HUES64 (cell line): ENCODE results near the gene FBLN2.

Experiments used
- H3K27ac ChIP-seq: 2 replicates; pipeline ENCODE4 v1.7.0; 2013; ENCODE audit warnings: low read depth, low read length, inconsistent platforms
- H3K27me3 ChIP-seq: 2 replicates; pipeline ENCODE4 v1.6.1; 2013; ENCODE audit warnings: mild to moderate bottlenecking, low read length; ENCODE audit not compliant: insufficient read depth
- H3K36me3 ChIP-seq: 2 replicates; pipeline ENCODE4 v1.6.1; 2013; ENCODE audit warnings: mild to moderate bottlenecking, low read length; ENCODE audit not compliant: insufficient read depth
- H3K4me1 ChIP-seq: 2 replicates; pipeline ENCODE4 v1.6.1; 2013; ENCODE audit warnings: mild to moderate bottlenecking, low read length, moderate library complexity; ENCODE audit not compliant: insufficient read depth
- H3K4me3 ChIP-seq: 2 replicates; pipeline ENCODE4 v1.5.1; 2013; ENCODE audit warnings: mild to moderate bottlenecking, low read length, moderate library complexity
- H3K9ac ChIP-seq: 2 replicates; pipeline ENCODE4 v1.6.1; 2013; ENCODE audit warnings: mild to moderate bottlenecking, low read depth, low read length
- H3K9me3 ChIP-seq: 2 replicates; pipeline ENCODE4 v1.6.1; 2013; ENCODE audit warnings: low read depth, low read length; ENCODE audit not compliant: insufficient read depth
- WGBS: fragments of 150-250, 120-280 bp; methylation state at CpG from one replicate; pipeline ENCODE4 v1.1.7; 2013; ENCODE audit warnings: missing lambda C conversion rate; 5-methylcytosine and 5-hydroxymethylcytosine counted together

The FBLN2 gene

DNA sequence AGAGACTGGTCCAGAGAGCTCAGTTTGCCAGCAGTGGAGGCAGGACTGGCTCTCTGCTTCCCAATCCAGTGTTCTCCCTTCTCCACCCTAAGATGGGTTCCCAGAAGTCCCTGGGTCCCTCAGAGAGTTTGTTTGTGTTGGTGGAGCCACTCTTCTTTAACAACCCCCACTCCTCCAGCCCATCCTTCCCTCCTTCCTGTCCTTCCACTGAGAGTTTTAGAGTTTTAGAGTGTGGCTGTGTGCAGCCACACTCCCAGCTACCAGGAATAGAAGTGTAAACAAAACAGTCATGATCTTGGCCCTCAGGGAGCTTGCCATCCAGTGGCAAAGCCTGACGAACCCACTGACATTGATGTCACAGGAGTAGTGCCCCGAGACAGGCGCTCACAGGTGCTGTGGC lies 12.5 kb upstream of the FBLN2 start:
- Histone ChIP-seq H3K4me3 (no peak overlapping the region), H3K27ac (no peak overlapping the region), H3K36me3 (no peaks in the 10 kb centered on the region), H3K9ac (no peak overlapping the region), H3K4me1 (peaks cover 7% of the 10 kb centered on the region; the same call in 1 of the 2 replicates), H3K9me3 (no peaks in the 10 kb centered on the region), H3K27me3 (no peaks in the 10 kb centered on the region)
- 88% methylated on average over 3 of the region's 3 CpGs for WGBS

DNA sequence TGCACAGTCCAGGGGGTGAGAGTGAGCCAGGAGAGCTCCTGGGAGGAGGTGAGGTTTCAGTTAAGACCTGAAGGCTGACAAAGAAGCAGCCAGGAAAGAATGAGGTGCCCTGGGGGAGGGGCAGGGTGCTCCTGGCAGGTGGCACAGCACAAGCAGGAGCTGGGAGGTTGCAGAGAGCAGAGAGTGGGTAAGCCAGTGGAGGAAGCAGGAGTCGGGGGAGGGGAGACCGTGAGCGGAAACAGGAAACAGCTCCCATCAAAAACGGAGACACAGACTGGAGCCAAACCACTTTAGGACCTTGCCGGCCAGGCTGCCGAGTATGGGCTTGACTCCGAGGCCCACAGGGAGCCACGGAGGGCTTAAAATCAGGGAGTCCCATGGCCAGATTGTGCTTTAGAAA lies 12.1 kb upstream of the FBLN2 start:
- H3K27ac ChIP-seq, result no peak overlapping the region
- H3K9me3 ChIP-seq, result no peaks in the 10 kb centered on the region
- H3K36me3 ChIP-seq, result no peaks in the 10 kb centered on the region
- no peak overlapping the region for H3K9ac ChIP-seq
- H3K4me3 ChIP-seq, result no peak overlapping the region
- 47% methylated on average over 8 of the region's 8 CpGs for WGBS
- H3K4me1 ChIP-seq, result peaks cover 7% of the 10 kb centered on the region; the same call in 1 of the 2 replicates
- H3K27me3 ChIP-seq, result no peaks in the 10 kb centered on the region

DNA sequence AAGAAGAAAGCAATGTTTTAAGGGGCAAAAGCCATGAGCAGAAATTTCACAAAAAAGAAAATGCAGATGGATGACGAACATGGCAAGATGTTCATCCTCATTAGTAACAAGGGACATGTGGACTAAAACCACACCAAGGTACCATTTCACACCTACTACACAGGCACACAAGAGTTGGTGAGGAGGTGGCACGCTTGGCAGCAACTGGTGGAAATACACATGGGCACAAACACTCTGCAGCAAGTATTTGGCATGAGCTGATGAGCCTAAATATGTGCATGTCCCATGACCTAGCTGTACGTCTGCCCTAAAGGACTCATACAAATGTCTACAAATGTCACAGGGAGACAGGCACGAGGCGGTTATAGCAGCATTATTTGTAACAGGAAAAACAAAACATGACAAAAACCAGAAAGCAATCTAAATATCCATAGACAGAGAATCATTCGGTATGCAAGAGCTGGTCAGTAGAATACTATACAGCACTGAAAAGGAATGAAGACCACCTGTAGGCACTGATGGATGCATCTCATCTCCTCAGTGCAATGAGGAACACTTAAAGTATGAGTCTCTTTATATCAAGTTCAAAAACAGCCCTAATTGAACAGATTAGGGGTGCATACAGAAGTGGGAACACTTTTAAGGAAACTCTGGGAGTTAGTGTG lies 11.5 kb upstream of the FBLN2 start:
- 95% methylated on average over 6 of the region's 6 CpGs for WGBS
- no peaks in the 10 kb centered on the region for H3K36me3 ChIP-seq
- no peaks in the 10 kb centered on the region for H3K27me3 ChIP-seq
- H3K9me3 ChIP-seq, result peaks cover 4% of the 10 kb centered on the region
- no peak overlapping the region for H3K4me3 ChIP-seq
- H3K27ac ChIP-seq, result no peak overlapping the region
- H3K9ac ChIP-seq, result no peak overlapping the region
- H3K4me1 ChIP-seq, result peaks cover 7% of the 10 kb centered on the region; the same call in 1 of the 2 replicates

DNA sequence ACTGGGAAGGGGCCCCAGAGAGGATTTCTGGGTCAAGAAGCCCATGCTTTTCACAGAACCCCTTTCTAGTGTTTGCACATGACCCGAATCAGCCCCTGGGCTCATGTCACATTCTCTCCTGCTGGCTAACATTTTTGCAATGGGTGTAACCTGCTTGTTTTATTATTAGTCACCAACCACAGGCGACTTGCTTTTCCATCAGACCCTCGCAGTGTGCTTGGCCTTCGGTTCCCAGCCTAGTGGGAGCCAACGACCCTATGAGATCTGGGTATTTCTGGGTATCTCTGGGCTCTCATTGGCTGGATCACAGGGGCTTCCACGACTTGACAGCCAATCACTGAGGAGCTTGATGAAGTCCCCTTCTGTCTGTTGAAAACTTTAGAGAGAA lies 11.0 kb upstream of the FBLN2 start:
- Histone ChIP-seq H3K4me3 (no peak overlapping the region), H3K36me3 (no peaks in the 10 kb centered on the region), H3K9ac (no peak overlapping the region), H3K4me1 (peaks cover 7% of the 10 kb centered on the region; the same call in 1 of the 2 replicates), H3K9me3 (peaks cover 7% of the 10 kb centered on the region), H3K27me3 (no peaks in the 10 kb centered on the region), H3K27ac (no peak overlapping the region)
- 88% methylated on average over 6 of the region's 6 CpGs for WGBS

DNA sequence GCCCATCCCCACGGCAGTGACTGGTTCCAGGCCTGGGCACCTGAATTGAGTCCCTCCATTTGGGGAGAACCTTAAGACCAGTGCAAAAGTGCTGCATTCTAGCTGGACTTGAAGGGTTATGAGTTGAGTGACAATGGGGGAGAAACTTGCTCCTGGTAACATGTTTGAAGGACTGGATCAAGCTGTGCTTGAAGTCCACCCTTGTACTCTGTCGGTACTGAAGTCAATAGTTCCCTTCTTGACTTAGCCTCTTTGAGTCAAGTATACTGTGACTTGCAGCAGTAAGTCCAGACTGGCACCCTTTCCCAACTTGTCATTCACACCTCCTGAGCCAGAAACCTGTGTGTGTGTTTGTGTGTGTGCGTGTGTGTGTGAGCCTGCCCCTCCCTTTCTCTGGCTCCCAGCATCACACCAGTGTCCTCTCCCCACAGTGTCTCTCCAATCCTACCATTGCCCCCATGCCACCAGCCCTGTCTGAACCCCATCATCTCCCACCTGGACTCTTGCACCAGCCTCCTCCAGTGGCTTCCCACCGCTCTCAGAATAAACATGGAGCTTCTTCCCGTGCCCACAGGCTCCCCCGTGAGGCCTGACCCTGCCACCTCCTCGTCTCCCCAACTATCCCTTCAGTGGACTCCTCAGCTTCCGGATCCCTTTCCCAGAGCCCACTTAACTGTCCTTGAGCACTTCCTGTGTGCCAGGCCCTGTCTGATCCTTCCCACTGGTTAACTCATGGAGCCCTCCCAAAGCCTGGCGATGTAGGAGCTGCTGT lies 10.2 kb upstream of the FBLN2 start:
- Histone ChIP-seq H3K27ac (no peak overlapping the region), H3K27me3 (no peaks in the 10 kb centered on the region)

DNA sequence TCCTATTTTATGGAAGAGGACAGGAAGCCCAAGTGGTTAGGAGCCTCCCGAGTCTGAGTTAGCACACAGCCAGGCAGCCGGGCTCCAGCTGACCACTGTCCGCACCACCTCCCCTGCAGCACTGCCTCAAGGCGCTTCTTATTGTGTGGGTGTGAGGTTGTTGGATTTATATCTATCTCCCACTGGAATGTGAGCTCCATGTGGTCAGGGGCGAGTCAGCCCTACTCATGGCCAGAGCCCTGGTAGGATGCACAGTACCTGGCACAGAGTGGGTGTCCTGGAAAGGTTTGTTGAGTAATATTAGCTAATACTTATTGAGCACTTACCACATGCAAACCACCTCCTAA lies 9.7 kb upstream of the FBLN2 start:
- H3K36me3 ChIP-seq, result no peaks in the 10 kb centered on the region
- H3K27me3 ChIP-seq, result no peaks in the 10 kb centered on the region
- peaks cover 7% of the 10 kb centered on the region for H3K9me3 ChIP-seq
- H3K4me1 ChIP-seq, result peaks cover 7% of the 10 kb centered on the region; the same call in 1 of the 2 replicates
- H3K27ac ChIP-seq, result no peak overlapping the region
- no peak overlapping the region for H3K4me3 ChIP-seq
- 98% methylated on average over 4 of the region's 5 CpGs for WGBS
- no peak overlapping the region for H3K9ac ChIP-seq

More for the DNA sequence above, 10.2 kb upstream of the FBLN2 start:
- H3K4me3 ChIP-seq, result no peak overlapping the region
- peaks cover 7% of the 10 kb centered on the region for H3K9me3 ChIP-seq
- H3K9ac ChIP-seq, result no peak overlapping the region
- no peaks in the 10 kb centered on the region for H3K36me3 ChIP-seq
- 86% methylated on average over 8 of the region's 9 CpGs for WGBS
- H3K4me1 ChIP-seq, result peaks cover 7% of the 10 kb centered on the region; the same call in 1 of the 2 replicates

DNA sequence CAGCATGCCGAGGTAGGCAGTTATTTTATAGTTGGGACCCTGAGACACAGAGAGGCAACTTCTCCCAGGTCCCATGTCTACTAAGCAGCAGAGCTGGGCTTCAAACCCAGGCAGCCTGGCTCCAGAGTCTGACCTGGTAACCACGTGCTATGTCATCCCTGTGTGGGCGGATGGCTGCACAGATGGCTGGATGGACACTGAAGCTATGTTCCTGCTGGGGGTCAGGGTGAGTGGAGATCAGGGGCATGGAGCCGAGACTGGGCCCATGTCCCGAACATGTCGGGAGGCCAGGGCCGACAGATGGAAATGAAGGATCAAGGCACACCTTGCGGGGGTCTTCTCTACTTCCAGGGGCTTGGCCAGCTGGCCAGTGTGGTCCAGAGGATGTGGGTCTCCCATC lies 9.3 kb upstream of the FBLN2 start:
- peaks cover 7% of the 10 kb centered on the region for H3K9me3 ChIP-seq
- H3K9ac ChIP-seq, result no peak overlapping the region
- H3K4me3 ChIP-seq, result no peak overlapping the region
- H3K36me3 ChIP-seq, result no peaks in the 10 kb centered on the region
- whole genome bisulfite sequencing, result 80% methylated on average over 8 of the region's 8 CpGs
- H3K27me3 ChIP-seq, result no peaks in the 10 kb centered on the region
- H3K27ac ChIP-seq, result no peak overlapping the region
- H3K4me1 ChIP-seq, result peaks cover 7% of the 10 kb centered on the region; the same call in 1 of the 2 replicates

DNA sequence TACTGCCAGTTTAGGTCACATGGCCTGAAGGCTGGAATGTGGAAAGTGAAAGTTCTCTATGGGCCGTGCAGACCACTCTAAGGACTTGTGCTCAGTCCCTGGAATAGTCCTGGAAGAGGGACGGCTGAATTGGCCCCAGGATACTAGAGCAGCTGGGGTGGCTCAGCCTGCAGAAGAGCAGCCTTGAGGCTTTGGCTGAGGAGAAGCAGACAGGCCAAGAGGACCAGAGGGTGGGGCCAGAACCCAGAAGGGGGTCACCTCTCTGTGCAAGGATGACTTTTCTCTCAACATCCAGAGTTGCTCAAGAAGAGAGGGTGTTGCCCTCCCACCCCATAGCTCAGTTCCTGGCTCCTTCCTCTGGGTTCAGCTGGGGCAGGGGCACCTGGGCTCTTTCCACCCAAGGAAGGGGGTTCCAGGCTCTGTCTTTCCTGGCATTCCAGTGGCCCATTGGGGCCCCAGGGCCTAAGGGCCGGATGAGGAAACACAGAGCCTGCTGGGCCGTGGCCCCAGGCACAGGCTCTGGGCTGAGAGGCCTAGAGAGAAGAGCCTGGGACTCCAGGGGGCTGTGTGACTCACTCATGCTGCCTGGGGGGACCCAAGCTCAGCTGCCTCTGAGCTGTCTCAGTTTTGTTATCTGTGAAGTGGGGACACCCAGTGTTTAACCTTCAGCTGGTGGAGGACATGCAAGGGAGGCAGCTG lies 8.5 kb upstream of the FBLN2 start:
- WGBS, result 77% methylated on average over 4 of the region's 4 CpGs
- peaks cover 7% of the 10 kb centered on the region; the same call in 1 of the 2 replicates for H3K4me1 ChIP-seq
- no peak overlapping the region for H3K9ac ChIP-seq
- H3K27ac ChIP-seq, result no peak overlapping the region
- H3K36me3 ChIP-seq, result no peaks in the 10 kb centered on the region
- H3K9me3 ChIP-seq, result peaks cover 7% of the 10 kb centered on the region
- H3K27me3 ChIP-seq, result no peaks in the 10 kb centered on the region
- no peak overlapping the region for H3K4me3 ChIP-seq

DNA sequence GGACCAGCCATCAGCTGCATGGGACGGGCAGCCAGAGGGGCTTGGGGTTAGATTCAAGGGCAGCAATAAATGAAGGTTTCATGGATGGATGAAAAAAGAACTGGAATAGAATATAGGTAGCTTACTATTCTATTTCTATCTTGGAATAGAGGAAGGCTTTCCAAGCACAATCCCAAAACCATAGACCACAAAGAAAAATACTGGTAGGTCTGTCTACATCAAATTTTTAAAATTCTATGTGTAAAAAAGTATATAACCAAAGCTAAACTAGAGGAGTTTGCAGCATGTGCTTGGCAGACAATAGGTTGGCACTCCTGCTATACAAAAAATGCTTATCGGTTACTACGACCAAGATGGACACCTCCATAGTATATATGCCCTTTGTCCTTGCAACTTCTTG lies 7.2 kb upstream of the FBLN2 start:
- Histone ChIP-seq H3K9me3 (peaks cover 7% of the 10 kb centered on the region), H3K9ac (no peak overlapping the region), H3K4me3 (no peak overlapping the region), H3K27ac (no peak overlapping the region), H3K36me3 (no peaks in the 10 kb centered on the region), H3K27me3 (no peaks in the 10 kb centered on the region), H3K4me1 (peaks cover 8% of the 10 kb centered on the region; the same call in 1 of the 2 replicates)
- 57% methylated on average over 3 of the region's 3 CpGs for WGBS

DNA sequence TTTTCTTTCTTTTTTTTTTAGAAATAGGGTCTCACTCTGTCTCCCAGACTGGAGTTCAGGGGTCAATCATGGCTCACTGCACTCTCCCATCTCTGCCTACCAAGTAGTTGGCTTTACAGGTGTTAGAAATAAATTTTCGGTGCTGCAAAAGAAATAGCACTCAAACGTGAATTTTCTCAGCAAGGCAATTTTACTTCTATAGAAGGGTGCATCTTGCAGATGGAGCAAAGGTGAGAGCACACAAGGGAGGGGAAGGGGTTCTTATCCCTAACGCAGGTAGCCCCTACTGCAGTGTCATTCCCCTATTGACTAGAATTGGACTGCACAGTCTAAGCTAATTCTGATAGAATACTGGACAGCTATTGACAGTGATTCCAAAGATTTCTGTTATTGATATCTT lies 6.8 kb upstream of the FBLN2 start:
- H3K9me3 ChIP-seq, result peaks cover 7% of the 10 kb centered on the region
- H3K36me3 ChIP-seq, result no peaks in the 10 kb centered on the region
- no peaks in the 10 kb centered on the region for H3K27me3 ChIP-seq
- 86% methylated on average over 3 of the region's 3 CpGs for WGBS
- H3K27ac ChIP-seq, result no peak overlapping the region
- H3K4me3 ChIP-seq, result no peak overlapping the region
- H3K9ac ChIP-seq, result no peak overlapping the region
- H3K4me1 ChIP-seq, result peaks cover 9% of the 10 kb centered on the region

DNA sequence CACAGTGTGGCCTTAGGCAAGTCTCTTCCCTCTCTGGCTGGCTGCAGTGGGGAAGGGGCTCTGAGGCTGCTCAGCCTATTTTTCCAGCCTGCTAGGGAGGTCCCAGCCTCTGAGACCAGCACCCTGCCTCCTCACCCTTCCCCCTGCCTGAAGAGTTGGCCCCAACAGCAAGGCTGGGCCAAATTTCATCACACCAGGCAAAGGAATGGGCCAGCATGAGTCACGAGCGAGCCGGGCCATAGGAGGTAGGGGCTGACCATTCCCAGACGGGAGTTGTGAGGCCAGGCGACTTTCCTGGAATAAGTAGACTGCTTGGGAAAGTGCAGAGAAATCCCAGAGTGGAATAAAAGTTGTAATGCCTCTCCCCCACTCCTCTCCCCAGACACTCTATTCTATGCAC lies 5.7 kb upstream of the FBLN2 start:
- Histone ChIP-seq H3K4me3 (no peak overlapping the region), H3K9ac (no peak overlapping the region), H3K27ac (no peak overlapping the region), H3K4me1 (peaks cover 11% of the 10 kb centered on the region), H3K9me3 (peaks cover 7% of the 10 kb centered on the region), H3K27me3 (peaks cover 2% of the 10 kb centered on the region; the same call in 1 of the 2 replicates), H3K36me3 (no peaks in the 10 kb centered on the region)
- 72% methylated on average over 5 of the region's 5 CpGs for WGBS
